ENCODE results near the gene ANKRD42.

ANKRD42 gene

DNA sequence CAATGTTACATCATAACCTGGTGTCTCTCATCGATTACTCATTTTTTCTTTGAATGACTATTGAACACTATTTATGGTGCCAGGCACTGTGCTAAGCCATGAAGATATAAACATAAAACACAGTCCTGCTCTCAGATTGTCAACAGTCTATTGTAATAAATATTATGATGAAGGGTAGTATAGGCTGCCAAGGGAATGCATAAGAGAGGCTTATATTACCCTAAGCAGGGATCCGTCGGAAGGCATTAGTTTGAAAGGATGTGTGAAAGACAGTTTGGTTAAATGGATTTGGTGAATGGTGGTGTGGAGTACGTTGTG is 99.9 kb downstream of the ANKRD42 start:
- DNase-seq, result no peak

DNA sequence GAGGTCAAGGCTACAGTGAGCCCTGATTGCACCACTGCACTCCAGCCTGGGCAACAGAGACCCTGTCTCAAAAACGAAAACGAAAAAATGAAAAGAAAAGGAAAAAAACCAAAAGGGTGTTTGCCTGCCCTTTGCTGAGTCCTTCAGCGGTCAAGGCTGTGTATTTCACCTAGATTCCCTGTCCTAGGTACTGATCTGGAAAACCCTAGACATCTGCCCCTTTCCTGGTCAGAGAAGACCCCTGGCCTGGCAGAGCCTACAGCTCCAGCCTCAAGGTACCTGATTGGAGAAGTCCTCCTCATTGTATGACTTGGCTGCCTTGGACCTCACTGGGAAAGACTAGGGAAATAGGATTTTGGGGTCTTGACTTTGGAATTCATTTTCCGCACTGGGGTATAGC is 100.7 kb downstream of the ANKRD42 start:
- DNase-seq, result no peak

Measured in CD4-positive, alpha-beta T cell treated with Interferon alpha-2 for 1 hour (primary cell).